Kidney epithelial cell (primary cell): ENCODE measurements around the gene KRTAP5-6. TPM values are rescaled to one million over a fixed set of nuclear protein-coding genes. Genes with fewer than 3 reads are reported as not detected.

Source experiments
- DNase-seq: peaks from one replicate; pipeline ENCODE4 v3.0.0-alpha.2; 2010; ENCODE audit warnings: low read depth
- H3K27me3 ChIP-seq: 2 replicates; pipeline ENCODE4 v1.6.0; 2011; ENCODE audit warnings: low read length; ENCODE audit not compliant: control insufficient read depth, insufficient read depth
- H3K36me3 ChIP-seq: 2 replicates; pipeline ENCODE4 v1.5.1; 2011; ENCODE audit warnings: low read length; ENCODE audit not compliant: control insufficient read depth, insufficient read depth
- H3K4me3 ChIP-seq: 2 replicates; pipeline ENCODE4 v1.5.1; 2011; ENCODE audit warnings: low read depth, mild to moderate bottlenecking, control low read depth, low read length
- total RNA-seq: library from RNA; depleted of rRNA; stranded (reverse); fragments of >200 nt; gene quantifications from 2 replicates; pipeline ENCODE4 v1.2.3, GENCODE V29; 2015
- TF ChIP-seq, protein P1 (sequence below): IDR thresholded peaks from 2 replicates; pipeline ENCODE4 v1.5.1; 2011; ENCODE audit warnings: mild to moderate bottlenecking, moderate library complexity, low read length, control low read depth, inconsistent platforms; ENCODE audit not compliant: insufficient read depth, poor library complexity, severe bottlenecking

The KRTAP5-6 gene
- total RNA-seq, 1 donor from 2014 or later, result not detected

DNA sequence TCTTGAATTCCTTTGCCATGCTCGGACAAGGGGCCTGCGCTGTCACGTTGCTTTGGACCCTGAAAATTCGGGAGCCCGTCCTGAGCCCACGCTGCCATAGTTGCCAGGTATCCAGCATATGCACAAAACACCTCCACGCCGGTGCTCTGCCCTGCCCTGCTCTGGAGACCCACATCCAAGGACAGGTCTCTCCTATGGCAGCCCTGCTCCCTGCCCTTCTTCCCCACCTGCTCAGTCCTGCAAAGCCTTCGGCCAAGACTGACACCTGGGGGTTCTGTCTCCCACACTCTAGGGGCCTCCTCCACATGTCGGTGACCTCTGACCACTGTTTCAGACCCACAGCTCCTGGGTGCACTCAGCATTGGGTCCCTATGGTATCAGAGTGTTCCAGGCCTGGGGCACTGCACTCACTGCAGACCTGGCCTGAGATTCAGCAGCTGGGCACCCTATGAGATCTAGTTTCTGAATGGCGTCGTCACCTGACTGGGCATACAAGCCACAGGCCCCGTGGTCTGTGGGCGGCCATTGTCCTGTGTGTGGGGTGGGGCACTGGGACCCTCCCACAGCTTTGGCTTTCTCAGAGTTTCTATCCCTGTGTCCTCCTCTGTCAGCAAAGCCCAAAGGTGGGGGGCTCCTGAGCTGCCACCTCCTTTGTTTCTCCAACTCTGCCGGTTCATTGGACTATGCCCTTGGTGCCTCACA is 2.0 kb upstream of the KRTAP5-6 start:
- TF ChIP-seq, protein P1, sequence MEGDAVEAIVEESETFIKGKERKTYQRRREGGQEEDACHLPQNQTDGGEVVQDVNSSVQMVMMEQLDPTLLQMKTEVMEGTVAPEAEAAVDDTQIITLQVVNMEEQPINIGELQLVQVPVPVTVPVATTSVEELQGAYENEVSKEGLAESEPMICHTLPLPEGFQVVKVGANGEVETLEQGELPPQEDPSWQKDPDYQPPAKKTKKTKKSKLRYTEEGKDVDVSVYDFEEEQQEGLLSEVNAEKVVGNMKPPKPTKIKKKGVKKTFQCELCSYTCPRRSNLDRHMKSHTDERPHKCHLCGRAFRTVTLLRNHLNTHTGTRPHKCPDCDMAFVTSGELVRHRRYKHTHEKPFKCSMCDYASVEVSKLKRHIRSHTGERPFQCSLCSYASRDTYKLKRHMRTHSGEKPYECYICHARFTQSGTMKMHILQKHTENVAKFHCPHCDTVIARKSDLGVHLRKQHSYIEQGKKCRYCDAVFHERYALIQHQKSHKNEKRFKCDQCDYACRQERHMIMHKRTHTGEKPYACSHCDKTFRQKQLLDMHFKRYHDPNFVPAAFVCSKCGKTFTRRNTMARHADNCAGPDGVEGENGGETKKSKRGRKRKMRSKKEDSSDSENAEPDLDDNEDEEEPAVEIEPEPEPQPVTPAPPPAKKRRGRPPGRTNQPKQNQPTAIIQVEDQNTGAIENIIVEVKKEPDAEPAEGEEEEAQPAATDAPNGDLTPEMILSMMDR, result no peak
- DNase-seq, result no peak
- peaks cover 27% of the 10 kb centered on the region for H3K27me3 ChIP-seq
- no peak overlapping the region for H3K4me3 ChIP-seq
- no peaks in the 10 kb centered on the region for H3K36me3 ChIP-seq

DNA sequence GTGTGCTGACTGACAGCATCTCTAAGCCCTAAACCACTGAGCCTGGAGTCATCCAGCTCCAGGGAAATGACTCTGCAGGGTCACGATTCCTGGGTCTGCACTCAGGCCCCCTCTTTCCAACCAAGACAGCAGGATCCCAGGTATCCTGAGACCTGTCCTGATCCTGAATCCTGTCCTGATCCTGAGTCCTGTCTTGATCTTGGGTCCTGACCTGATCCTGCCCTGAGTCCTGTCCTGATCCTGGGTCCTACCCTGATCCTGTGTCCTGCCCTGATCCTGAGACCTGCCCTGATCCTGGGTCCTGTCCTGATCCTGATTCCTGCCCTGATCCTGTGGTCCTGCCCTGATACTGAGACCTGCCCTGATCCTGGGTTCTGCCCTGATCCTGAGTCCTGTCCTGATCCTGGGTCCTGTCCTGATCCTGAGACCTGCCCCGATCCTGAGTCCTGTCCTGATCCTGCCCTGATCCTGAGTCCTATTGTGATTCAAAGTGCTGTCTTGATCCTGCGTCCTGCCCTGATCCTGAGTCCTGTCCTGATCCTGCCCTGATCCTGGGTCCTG is 1.4 kb upstream of the KRTAP5-6 start:
- H3K4me3 ChIP-seq, result no peak overlapping the region
- TF ChIP-seq, protein P1, result no peak
- no peak for DNase-seq
- no peaks in the 10 kb centered on the region for H3K36me3 ChIP-seq
- peaks cover 27% of the 10 kb centered on the region for H3K27me3 ChIP-seq

DNA sequence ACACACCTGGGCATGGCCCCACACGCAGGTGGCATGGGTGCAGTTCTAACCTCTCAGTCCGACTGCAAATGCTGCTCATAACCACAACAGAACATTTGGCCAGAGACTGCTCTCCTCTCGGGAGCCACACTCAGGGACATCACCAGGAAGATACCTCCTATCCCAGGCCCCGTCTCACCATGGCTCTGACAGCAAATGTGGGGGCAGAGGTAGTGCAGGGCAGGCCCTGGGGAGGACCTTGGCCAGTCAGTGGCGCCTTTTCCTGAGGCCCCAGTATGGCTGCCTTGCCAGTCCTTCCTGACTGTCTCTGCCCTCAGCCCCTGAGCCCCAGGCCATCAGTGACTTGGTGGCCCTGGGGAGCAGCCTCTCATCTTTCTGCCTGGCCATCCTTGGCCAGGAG is 2.8 kb downstream of the KRTAP5-6 start:
- TF ChIP-seq, protein P1, result no peak

DNA sequence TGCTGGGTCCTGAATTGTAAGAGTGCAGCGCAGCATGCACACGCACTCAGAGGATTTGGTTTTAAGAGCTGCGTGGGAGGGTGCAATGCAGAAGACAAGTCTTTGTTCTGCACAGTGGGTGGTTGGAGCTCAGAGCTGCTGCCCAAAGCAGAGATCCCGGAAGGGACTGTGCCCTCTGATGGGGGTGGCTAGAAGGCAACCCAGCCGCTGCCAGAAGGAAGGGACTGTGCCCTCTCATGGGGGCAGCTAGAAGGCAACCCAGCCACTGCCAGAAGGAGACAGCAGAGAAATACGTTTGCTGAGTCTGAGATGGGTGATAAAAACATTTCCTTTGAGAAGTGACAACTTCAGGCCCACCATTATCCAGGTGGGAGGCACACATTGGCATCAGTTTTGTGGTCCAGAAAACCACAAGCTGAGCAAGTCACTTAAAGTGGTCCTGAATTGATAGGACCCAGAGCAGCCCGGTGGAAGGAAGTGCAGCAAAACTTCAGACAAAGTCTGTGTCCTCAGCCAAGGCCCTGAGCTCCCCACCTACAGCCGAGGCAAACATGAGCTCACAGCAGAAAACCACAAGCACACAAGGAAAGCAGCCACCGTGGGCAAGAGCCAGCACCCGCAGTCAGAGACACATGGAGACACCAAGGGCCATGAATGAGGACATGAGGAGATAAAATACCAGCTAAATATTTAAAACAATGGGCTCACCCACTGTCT is 4.3 kb downstream of the KRTAP5-6 start:
- no peaks in the 10 kb centered on the region for H3K36me3 ChIP-seq
- TF ChIP-seq, protein P1, result no peak
- no peak overlapping the region for H3K4me3 ChIP-seq

More for the DNA sequence above, 2.8 kb downstream of the KRTAP5-6 start:
- Histone ChIP-seq H3K4me3 (no peak overlapping the region), H3K36me3 (no peaks in the 10 kb centered on the region), H3K27me3 (peaks cover 10% of the 10 kb centered on the region)
- DNase-seq, result no peak

DNA sequence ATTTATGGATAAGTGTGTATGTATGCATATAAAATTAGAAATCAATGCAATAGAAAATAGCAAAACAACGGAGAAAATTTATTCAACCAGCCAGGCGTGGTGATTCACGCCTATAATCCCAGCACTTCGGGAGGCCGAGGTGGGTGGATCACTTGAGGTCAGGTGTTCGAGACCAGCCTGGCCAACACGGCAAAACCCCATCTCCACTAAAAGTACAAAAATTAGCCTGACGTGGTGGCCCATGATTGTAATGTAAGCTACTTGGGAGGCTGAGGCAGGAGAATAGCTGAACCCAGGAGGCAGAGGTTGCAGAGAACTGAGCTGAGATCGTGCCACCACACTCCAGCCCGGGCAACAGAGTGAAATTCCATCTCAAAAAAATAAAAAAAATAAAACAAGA is 5.5 kb downstream of the KRTAP5-6 start:
- no peak overlapping the region for H3K4me3 ChIP-seq
- H3K36me3 ChIP-seq, result no peaks in the 10 kb centered on the region
- H3K27me3 ChIP-seq, result peaks cover 7% of the 10 kb centered on the region
- TF ChIP-seq, protein P1, result no peak
- DNase-seq, result no peak

More for the DNA sequence above, 4.3 kb downstream of the KRTAP5-6 start:
- H3K27me3 ChIP-seq, result peaks cover 5% of the 10 kb centered on the region
- DNase-seq, result no peak
